K562 (cell line): ENCODE data around the gene SAP25. TPM values are rescaled to one million over a fixed set of nuclear protein-coding genes. Genes with fewer than 3 reads are reported as not detected.
A peak's percentile ranks its signal among the peaks of the same experiment; 100 is the strongest.

Source experiments
- E2F3 ChIP-seq: fragments of 250-450 bp; sonication (Bioruptor Pico); IDR thresholded peaks from 2 replicates; pipeline ENCODE4 v1.4.0; 2020; ENCODE audit warnings: mild to moderate bottlenecking
- FIP1L1 ChIP-seq: fragments of 200-400 bp; formaldehyde crosslinking; IDR thresholded peaks from 2 replicates; pipeline ENCODE4 v1.6.1; 2018; ENCODE audit warnings: mild to moderate bottlenecking, low read depth, low read length; ENCODE audit not compliant: poor library complexity, severe bottlenecking
- HLTF ChIP-seq: fragments of 450-650 bp; IDR thresholded peaks from 2 replicates; pipeline ENCODE4 v1.6.1; 2016
- HNRNPH1 ChIP-seq: fragments of 200-400 bp; formaldehyde crosslinking; optimal IDR thresholded peaks from 2 replicates; pipeline ENCODE3; 2017; ENCODE audit warnings: low read depth, mild to moderate bottlenecking, low read length, moderate library complexity
- IRF2 ChIP-seq: sonication (generic); formaldehyde crosslinking; IDR thresholded peaks from 2 replicates; pipeline ENCODE4 v1.8.1; 2022; ENCODE audit warnings: mild to moderate bottlenecking, missing genetic modification reagents
- NFIC ChIP-seq: fragments of 450-650 bp; IDR thresholded peaks from 2 replicates; pipeline ENCODE4 v1.6.1; 2017; ENCODE audit warnings: mild to moderate bottlenecking, inconsistent platforms
- OTX1 ChIP-seq: fragments of 450-650 bp; formaldehyde crosslinking; IDR thresholded peaks from 2 replicates; pipeline ENCODE4 v1.4.0; 2022; ENCODE audit warnings: mild to moderate bottlenecking
- SRSF7 ChIP-seq: fragments of 200-400 bp; formaldehyde crosslinking; optimal IDR thresholded peaks from 2 replicates; pipeline ENCODE3; 2017; ENCODE audit warnings: mild to moderate bottlenecking, low read depth, low read length
- TCFL5 ChIP-seq: fragments of 250-450 bp; sonication (Bioruptor Pico); conservative IDR thresholded peaks from 2 replicates; pipeline ENCODE4 v1.6.1; 2021; ENCODE audit warnings: mild to moderate bottlenecking, moderate library complexity, matching md5 sums
- ZNF174 ChIP-seq: fragments of 250-450 bp; sonication (Bioruptor Pico); IDR thresholded peaks from 2 replicates; pipeline ENCODE4 v1.4.0; 2020; ENCODE audit warnings: mild to moderate bottlenecking
- ZNF217 ChIP-seq: sonication (generic); formaldehyde crosslinking; IDR thresholded peaks from 2 replicates; pipeline ENCODE4 v1.8.0; 2022; ENCODE audit warnings: mild to moderate bottlenecking, missing genetic modification reagents
- ZNF41 ChIP-seq: fragments of 250-450 bp; sonication (Bioruptor Pico); conservative IDR thresholded peaks from 2 replicates; pipeline ENCODE4 v1.4.0; 2020; ENCODE audit warnings: mild to moderate bottlenecking
- polyA plus RNA-seq, 8 experiments: library from polyadenylated mRNA; depleted of rRNA in 4 of 8; stranded (reverse) in 5 of 8; unstranded in 3 of 8; fragments of >200 nt; fragmentation: Nextera tagmentation in 2 of 8; fragmentation: Illumina TruSeq in 1 of 8; extraction: Ambion mirVana in 2 of 8; extraction: Trizol in 1 of 8; gene quantifications; 2 replicates each; pipeline versions ENCODE4 v1.2.1 to v1.2.3, GENCODE V29; 2011 to 2014; ENCODE audit warnings: inconsistent platforms in 1 of 8, missing spikeins in 1 of 8
- total RNA-seq, 7 experiments: library from RNA; depleted of rRNA in 6 of 7; stranded (reverse); fragments of >200 nt in 6 of 7; fragmentation: Illumina TruSeq in 2 of 7; extraction: Trizol in 2 of 7; gene quantifications; 2 replicates each; pipeline versions ENCODE4 v1.2.1 to v1.2.3, GENCODE V29; 2011 to 2021; ENCODE audit warnings: low replicate concordance in 1 of 7
- TF ChIP-seq, protein P1 (sequence below): sonication (generic); formaldehyde crosslinking; IDR thresholded peaks from 2 replicates; pipeline ENCODE4 v1.5.0; 2020; ENCODE audit warnings: missing genetic modification reagents
- TF ChIP-seq, protein P2 (sequence below): sonication (generic); formaldehyde crosslinking; IDR thresholded peaks from 2 replicates; pipeline ENCODE4 v1.8.0; 2022; ENCODE audit warnings: mild to moderate bottlenecking, missing genetic modification reagents, borderline replicate concordance
- TF ChIP-seq, protein P3 (sequence below): sonication (generic); formaldehyde crosslinking; IDR thresholded peaks from 2 replicates; pipeline ENCODE4 v1.8.1; 2023; ENCODE audit warnings: mild to moderate bottlenecking, missing genetic modification reagents, moderate library complexity
- TF ChIP-seq, protein P4 (sequence below): fragments of 200-400 bp; formaldehyde crosslinking; IDR thresholded peaks from 2 replicates; pipeline ENCODE4 v1.6.1; 2017; ENCODE audit warnings: mild to moderate bottlenecking, low read depth, low read length, moderate library complexity
- TF ChIP-seq, protein P5 (sequence below): fragments of 450-650 bp; IDR thresholded peaks from 2 replicates; pipeline ENCODE4 v1.6.1; 2018; ENCODE audit not compliant: partially characterized antibody

SAP25 gene
- total and polyA plus RNA-seq, 9 of the 15 experiments (the other 6 are each of a cell fraction or from before 2014, with no cell fraction given): 0.13 to 5.3 (median 0.78) TPM; not detected in 1

DNA sequence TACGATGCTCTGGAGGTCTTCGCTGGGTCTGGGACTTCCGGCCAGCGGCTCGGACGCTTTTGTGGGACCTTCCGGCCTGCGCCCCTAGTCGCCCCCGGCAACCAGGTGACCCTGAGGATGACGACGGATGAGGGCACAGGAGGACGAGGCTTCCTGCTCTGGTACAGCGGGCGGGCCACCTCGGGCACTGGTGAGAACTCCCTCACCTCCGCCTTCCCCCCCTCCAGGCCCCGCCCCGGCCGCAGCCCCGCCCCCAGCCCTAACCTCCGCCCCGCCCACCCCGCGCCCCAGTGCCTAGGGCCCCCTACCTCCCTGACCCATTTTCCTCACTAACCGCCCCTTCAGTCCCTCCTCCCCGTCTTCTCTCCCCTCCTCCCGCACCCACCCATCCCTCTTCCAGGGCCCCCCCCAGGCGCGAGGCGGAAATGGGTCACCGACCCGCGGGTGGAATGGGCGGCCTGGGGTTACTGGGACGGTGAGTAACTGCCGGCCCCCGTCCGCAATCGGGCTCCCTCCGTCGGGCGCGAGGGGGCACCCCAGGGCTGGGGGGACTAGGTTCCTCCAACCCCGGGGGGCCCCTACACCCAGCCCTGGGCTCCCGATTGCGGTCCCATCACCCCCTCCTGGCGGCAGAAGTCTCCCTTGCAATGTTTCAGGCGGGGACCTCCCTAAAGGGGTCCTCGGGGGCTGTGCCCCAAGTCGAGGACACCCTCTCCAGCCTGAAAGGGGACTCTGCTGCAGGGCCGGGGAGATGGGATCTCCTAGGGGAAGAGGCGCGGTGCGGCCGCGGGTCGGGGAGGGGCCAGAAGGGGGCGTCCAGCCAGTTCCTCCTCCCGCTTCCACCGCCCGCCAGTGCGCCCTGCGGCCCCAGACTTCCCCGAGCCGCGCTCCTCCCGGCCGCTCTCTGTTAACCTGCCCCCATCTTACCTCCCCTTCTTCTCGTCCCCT, 30.6 kb upstream of the SAP25 start (continued):
- TF ChIP-seq, protein P1, sequence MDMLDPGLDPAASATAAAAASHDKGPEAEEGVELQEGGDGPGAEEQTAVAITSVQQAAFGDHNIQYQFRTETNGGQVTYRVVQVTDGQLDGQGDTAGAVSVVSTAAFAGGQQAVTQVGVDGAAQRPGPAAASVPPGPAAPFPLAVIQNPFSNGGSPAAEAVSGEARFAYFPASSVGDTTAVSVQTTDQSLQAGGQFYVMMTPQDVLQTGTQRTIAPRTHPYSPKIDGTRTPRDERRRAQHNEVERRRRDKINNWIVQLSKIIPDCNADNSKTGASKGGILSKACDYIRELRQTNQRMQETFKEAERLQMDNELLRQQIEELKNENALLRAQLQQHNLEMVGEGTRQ (CRISPR knock-in tag): no peak
- TF ChIP-seq, protein P2, sequence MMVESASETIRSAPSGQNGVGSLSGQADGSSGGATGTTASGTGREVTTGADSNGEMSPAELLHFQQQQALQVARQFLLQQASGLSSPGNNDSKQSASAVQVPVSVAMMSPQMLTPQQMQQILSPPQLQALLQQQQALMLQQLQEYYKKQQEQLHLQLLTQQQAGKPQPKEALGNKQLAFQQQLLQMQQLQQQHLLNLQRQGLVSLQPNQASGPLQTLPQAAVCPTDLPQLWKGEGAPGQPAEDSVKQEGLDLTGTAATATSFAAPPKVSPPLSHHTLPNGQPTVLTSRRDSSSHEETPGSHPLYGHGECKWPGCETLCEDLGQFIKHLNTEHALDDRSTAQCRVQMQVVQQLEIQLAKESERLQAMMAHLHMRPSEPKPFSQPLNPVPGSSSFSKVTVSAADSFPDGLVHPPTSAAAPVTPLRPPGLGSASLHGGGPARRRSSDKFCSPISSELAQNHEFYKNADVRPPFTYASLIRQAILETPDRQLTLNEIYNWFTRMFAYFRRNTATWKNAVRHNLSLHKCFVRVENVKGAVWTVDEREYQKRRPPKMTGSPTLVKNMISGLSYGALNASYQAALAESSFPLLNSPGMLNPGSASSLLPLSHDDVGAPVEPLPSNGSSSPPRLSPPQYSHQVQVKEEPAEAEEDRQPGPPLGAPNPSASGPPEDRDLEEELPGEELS: no peak
- no peak for TF ChIP-seq OTX1 (CRISPR knock-in tag)
- TF ChIP-seq, protein P3, sequence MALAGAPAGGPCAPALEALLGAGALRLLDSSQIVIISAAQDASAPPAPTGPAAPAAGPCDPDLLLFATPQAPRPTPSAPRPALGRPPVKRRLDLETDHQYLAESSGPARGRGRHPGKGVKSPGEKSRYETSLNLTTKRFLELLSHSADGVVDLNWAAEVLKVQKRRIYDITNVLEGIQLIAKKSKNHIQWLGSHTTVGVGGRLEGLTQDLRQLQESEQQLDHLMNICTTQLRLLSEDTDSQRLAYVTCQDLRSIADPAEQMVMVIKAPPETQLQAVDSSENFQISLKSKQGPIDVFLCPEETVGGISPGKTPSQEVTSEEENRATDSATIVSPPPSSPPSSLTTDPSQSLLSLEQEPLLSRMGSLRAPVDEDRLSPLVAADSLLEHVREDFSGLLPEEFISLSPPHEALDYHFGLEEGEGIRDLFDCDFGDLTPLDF (CRISPR knock-in tag): no peak
- TF ChIP-seq IRF2 (CRISPR knock-in tag): no peak
- TF ChIP-seq, protein P4, sequence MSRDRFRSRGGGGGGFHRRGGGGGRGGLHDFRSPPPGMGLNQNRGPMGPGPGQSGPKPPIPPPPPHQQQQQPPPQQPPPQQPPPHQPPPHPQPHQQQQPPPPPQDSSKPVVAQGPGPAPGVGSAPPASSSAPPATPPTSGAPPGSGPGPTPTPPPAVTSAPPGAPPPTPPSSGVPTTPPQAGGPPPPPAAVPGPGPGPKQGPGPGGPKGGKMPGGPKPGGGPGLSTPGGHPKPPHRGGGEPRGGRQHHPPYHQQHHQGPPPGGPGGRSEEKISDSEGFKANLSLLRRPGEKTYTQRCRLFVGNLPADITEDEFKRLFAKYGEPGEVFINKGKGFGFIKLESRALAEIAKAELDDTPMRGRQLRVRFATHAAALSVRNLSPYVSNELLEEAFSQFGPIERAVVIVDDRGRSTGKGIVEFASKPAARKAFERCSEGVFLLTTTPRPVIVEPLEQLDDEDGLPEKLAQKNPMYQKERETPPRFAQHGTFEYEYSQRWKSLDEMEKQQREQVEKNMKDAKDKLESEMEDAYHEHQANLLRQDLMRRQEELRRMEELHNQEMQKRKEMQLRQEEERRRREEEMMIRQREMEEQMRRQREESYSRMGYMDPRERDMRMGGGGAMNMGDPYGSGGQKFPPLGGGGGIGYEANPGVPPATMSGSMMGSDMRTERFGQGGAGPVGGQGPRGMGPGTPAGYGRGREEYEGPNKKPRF: no peak
- no peak for TF ChIP-seq FIP1L1
- TF ChIP-seq E2F3 (CRISPR knock-in tag): peak; percentile 57; the same call in 1 of the 2 replicates
- TF ChIP-seq ZNF217: no peak
- TF ChIP-seq HLTF: no peak
- no peak for TF ChIP-seq TCFL5
- TF ChIP-seq HNRNPH1: no peak
- TF ChIP-seq NFIC: peak; percentile 28; the same call in 1 of the 2 replicates
- TF ChIP-seq, protein P5, sequence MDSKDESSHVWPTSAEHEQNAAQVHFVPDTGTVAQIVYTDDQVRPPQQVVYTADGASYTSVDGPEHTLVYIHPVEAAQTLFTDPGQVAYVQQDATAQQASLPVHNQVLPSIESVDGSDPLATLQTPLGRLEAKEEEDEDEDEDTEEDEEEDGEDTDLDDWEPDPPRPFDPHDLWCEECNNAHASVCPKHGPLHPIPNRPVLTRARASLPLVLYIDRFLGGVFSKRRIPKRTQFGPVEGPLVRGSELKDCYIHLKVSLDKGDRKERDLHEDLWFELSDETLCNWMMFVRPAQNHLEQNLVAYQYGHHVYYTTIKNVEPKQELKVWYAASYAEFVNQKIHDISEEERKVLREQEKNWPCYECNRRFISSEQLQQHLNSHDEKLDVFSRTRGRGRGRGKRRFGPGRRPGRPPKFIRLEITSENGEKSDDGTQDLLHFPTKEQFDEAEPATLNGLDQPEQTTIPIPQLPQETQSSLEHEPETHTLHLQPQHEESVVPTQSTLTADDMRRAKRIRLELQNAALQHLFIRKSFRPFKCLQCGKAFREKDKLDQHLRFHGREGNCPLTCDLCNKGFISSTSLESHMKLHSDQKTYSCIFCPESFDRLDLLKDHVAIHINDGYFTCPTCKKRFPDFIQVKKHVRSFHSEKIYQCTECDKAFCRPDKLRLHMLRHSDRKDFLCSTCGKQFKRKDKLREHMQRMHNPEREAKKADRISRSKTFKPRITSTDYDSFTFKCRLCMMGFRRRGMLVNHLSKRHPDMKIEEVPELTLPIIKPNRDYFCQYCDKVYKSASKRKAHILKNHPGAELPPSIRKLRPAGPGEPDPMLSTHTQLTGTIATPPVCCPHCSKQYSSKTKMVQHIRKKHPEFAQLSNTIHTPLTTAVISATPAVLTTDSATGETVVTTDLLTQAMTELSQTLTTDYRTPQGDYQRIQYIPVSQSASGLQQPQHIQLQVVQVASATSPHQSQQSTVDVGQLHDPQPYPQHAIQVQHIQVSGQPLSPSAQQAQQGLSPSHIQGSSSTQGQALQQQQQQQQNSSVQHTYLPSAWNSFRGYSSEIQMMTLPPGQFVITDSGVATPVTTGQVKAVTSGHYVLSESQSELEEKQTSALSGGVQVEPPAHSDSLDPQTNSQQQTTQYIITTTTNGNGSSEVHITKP: peak; percentile 83
- TF ChIP-seq ZNF41 (CRISPR knock-in tag): no peak
- no peak for TF ChIP-seq ZNF174
- no peak for TF ChIP-seq SRSF7
